Activated CD4-positive, alpha-beta T cell treated with anti-CD3 and anti-CD28 coated beads, Interleukin-2, amount 50 U/mL, for 4 hours (primary cell): ENCODE results near the gene PCOLCE2.

Experiments used
- DNase-seq, 2 experiments: peaks; one replicate each; pipeline ENCODE4 v3.0.0-alpha.2; 2020

PCOLCE2 gene, protein sequence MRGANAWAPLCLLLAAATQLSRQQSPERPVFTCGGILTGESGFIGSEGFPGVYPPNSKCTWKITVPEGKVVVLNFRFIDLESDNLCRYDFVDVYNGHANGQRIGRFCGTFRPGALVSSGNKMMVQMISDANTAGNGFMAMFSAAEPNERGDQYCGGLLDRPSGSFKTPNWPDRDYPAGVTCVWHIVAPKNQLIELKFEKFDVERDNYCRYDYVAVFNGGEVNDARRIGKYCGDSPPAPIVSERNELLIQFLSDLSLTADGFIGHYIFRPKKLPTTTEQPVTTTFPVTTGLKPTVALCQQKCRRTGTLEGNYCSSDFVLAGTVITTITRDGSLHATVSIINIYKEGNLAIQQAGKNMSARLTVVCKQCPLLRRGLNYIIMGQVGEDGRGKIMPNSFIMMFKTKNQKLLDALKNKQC

DNA sequence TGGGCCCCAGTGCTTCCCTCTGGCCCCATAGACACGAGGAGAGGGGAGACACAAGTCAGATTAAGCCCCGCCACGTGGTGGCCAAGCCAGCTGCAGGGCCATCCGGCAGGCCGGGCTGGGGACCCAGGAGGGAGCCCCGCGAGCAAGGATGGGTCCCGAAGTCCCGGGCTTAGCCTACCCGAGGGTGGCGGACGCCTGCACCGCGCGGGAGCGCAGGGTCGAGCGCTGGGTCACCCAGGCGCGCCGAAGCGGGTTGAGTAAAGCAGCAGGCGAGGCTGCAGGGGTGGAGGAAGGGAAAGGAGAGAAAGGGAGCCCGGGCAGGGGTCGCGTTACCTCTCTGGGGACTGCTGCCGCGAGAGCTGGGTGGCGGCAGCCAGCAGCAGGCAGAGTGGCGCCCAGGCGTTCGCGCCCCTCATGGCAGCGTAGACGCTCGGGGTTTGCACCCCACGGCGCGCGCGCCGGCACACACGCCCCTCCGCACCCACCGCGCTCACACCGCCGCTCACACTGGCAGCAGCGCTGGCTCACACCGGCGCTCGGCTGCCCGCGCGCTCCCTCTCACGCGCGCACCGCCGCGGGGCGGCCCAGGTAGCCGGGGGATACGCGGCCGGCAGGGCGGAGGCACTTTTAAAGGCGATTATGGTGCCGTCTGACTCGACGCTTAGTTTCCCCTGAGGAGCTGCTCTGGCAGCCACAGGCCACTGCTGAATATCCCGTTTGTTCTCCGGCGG is at the start of gene PCOLCE2:
TSS of gene PCOLCE2 (minus strand) at position 603 of the 731 bp plus-strand sequence. CDS start at position 416, 187 bp downstream.
- no peak for DNase-seq

DNA sequence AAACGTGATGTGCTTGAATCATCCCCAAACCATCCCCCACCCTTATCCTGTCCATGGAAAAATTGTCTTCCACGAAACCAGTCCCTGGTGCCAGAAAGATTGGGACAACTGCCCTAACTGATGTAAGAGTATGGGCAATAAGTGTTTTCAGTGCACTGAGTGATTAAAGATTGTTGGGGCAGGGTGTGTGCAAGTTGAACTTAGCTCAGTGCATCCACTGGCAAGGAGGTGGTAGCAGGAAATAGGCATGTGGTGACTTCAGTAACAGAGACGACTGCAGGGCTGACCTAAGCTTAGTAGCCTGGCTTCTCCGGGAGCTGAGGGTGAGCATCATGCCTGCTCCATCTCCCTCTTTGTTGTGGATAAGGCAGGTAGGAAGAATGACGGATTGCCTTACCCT is 47.1 kb upstream of the PCOLCE2 start:
- DNase-seq = no peak

DNA sequence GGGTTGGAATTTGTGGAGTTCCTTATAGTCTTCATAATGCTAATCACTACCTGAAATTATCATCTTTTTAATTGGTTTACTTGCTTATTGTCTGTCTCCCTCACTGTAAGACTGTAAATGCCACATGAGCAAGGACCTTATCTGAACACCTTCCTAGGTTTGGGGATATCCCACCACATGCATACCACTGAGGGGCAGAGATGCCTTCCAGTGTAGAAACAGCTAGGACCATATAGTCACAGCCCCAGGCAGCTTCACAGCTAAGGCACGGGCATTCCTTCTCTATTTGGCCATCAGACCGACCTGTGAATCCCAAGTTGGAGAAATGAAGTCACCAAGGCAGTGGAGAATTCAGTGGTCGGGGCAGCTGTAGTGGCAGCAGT is 46.0 kb upstream of the PCOLCE2 start:
- no peak for DNase-seq

DNA sequence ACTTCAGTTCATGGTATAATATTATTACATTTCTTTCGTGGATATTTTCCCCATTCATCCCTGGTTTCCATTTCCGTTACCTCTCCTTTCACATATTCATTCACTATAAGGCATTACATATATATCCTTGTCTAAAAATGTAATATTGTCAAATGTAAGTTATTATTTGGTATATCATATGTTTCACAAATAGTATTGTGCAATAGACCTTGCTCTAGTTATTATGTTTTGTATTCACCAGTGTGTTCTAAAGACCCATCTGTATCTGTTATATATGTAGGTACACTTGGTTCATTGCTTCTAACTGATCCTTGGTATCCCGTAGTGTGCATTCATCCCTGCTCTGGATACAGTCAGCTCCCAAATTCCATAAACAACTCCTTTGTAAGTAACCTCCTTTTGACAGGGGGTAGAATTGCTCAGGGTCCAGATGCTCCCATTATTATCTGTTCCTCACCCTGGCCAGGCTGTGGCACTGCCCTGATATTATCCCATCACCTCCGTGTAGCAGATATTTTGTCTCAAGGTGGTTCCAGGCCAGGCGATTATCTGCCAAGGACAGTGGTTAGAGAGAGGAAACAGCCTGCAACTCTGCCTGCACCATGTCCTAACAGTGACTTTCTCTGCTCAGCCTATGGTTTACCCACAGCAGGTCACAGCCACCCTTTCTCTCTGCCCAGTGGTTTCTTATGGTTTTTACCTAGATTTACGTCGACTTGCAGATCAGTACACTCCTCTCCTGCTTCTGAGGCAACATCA is 45.4 kb upstream of the PCOLCE2 start:
- no peak for DNase-seq

DNA sequence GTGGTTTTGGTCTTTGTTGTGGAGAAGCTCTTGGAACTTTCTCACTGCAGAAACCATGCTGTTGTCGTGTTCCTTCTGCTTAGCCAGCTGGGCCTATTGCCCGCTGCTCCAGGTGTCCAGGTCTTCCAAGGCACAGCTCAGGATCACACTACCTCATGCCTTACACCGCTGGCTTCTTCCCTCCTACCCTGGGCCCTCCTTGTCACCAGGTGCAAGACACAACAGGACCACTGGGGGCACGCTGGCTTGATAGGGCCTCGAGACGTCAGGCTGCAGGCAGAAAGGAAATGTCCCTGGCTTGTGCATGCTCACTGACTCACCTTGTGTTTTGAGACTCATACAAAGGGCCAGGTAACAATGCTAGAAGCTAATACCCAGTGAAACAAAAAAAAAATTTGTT is 42.3 kb upstream of the PCOLCE2 start:
- no peak for DNase-seq

DNA sequence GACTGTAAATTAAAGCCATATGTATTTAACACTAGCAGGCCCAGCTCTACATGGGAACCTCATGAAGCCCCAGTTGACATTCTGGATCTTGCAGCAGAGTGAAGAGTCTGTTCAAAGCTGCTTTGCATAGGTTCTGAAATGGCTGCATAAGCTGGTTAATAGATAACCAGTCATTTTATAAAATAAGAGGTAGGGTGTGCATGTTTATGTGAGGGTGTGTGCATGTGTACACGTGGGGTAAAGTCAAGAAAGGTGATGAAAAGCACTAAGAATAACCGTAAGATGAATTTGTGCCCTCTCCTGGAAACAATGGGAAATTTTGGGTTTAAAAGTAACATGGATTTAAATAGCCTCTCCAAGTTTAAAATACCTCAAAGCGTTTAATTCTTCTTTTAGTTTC is 41.6 kb upstream of the PCOLCE2 start:
- no peak for DNase-seq

DNA sequence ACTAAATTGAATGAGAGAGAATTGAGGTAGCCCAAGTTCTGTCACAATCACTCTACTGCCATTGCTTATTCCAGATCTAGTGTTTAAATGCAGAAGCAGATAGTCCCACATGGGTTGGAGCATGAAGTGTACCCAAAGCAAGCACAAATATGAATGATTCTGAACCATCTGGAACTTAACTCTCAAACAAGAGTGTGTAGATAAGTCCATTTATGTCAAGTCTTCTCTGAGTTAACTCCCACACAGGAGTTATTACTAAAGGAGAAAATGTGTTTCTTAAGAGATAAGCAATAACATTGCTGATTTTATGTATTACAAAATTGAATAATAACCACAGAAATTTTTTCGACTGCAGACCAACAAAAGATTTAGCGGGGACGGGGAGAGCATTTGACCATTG is 41.0 kb upstream of the PCOLCE2 start:
- no peak for DNase-seq

DNA sequence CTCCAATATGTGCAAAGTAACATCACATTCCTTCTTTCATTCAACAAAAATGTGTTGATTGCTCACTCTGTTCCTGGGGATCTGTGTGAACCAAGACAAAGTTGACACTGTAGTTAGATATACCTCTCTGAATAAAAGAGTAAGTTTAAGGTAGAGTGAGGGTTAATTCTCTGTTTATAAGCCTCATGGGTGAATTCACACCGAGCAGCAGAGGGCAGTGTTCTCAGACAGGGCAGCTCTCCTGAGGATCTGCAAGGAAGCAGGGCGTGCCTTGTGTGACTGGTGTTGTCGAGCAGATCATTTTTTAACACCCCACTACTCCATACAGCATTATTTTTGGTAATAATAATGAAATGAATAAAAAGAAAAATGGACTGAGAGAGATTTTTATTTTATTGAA is 40.2 kb upstream of the PCOLCE2 start:
- DNase-seq = peak; percentile 6 to 18

DNA sequence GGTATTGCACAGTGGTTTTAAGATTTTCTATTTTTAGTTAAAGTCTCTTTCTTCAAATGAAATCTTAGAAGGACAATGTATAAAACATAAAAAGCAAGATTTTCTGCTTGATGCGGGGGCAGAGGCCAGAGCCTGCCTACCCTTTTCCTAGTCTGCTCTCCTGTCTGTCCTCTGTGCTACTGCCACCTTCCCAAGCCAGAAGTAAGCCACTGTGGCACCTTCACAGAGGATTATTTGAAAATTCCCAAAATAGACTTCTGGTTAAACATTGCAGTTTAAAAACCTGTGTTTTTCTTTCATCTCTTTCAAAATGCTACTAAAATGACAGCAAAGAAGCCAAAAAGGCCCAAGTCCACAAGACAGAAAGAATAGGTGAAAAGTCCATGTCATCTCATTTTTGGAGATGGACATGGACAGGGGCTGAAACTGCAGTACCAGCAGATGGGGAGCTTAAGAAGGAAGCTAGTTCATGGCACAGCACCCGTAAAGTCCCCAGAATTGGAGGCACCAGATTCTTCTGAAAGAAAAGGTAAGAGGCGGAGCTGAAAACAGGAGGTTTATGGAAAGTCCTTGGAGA is 37.6 kb upstream of the PCOLCE2 start:
- DNase-seq = no peak

DNA sequence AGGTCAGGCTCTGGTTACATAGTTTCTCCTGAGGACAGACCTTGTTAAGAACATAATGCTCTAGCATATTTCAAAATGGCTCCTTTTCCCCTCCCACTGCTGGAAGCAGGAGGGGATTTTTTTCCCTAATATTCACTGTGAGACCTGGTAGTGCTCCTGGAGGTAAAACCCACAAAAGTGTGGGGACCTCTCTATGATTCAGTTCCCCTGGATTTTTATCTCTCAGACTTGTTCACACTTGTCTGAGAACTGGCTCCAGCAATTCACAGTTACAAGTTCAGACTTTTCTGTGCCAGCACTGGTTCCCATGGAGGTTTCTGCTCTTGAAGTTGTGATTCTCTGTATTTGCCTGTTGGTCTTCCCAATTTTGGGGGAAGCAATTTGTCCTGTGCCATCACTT is 36.3 kb upstream of the PCOLCE2 start:
- DNase-seq = no peak

DNA sequence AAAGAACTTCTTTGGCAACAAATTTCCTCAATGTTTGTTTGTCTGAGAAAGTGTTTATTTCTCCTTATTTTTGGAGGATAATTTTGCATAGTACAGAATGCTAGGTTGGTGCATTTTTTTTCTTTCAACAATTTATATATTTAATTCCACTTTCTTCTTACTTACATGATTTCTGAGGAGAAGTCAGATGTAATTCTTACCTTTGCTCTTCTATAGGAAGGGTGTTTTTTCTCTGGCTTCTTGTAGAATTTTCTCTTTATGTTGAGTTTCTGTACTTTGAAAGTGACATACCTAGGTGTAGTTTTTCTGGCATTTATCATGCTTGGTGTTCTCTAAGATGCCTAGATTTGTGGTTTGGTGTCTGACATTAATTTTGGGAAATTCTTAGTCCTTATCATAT is 34.8 kb upstream of the PCOLCE2 start:
- no peak for DNase-seq

DNA sequence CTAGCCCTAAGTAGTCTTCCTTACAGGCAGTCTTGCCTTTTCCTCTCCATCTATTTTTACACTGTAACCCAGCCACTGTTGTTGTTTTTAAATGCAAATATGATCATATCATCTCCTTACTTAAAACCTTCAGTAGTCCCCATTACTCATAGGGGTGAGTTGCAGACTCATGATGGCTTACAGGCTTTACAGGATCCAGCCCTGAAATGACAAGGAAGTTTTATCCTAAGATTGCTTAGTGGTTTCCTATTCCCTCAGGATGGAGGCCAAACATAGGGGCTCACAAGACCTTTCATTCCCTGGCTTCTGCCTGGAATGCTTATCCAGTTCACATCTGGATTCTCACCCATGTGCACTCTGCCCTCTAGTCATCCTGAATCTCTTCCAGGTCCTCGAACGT is 27.7 kb upstream of the PCOLCE2 start:
- DNase-seq = no peak

DNA sequence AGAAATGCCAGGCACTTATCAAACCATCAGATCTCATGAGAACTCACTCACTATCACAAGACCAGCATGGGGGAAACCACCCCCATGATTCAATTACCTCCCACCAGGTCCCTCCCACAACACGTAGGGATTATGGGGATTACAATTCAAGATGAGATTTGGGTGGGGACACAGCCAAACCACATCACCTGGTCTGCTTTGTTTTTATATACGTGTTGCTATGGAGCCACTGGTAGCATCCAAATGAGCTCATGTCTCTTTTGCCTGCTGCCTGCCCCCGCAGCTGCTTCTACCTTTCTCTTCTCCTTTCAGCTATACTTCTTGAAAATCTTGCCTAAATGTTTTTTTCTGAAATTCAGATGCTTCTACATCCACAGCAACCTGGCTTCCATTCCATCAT is 26.8 kb upstream of the PCOLCE2 start:
- DNase-seq = no peak

DNA sequence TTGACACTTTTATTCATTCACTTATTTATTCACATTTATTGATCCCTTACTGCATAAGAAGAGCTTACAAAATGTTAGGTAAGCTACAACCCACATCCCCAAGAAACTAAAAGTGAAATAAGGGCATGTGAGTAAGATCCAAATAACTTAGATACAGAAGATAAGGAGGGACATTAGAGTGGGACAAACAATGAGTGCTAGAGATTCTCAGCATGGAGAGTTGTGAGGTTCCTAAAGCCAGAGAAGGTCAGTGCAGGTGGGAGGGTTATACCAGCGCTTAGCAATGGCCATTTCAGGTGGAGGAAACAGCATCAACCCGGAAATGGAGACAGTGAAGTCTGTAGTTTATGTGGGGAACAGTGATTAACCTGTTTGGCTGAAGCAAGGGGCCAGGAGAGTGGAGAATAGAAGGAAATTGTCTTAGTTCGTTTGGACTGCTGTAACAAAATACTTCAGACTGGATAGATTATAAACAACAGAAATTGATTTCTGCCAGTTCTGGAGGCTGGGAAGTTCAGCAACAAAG is 25.5 kb upstream of the PCOLCE2 start:
- no peak for DNase-seq

DNA sequence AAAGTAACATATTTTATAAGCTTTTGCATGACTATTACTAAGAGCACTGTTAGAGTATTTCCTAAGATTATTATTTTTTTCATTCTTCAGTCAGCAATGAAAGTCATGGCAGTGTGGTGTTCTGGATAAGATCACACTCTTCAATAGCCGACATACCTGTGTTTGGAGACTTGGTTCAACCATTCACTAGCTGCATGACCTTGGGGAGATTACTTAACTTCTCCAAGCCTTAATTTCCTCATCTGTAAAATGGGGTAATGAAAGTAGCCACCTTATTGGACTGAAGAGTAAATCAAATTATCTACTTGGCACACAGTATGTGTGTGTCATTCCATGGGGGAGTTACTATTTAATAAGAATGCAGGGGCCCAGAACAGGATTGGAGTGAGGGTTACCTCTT is 24.5 kb upstream of the PCOLCE2 start:
- no peak for DNase-seq

DNA sequence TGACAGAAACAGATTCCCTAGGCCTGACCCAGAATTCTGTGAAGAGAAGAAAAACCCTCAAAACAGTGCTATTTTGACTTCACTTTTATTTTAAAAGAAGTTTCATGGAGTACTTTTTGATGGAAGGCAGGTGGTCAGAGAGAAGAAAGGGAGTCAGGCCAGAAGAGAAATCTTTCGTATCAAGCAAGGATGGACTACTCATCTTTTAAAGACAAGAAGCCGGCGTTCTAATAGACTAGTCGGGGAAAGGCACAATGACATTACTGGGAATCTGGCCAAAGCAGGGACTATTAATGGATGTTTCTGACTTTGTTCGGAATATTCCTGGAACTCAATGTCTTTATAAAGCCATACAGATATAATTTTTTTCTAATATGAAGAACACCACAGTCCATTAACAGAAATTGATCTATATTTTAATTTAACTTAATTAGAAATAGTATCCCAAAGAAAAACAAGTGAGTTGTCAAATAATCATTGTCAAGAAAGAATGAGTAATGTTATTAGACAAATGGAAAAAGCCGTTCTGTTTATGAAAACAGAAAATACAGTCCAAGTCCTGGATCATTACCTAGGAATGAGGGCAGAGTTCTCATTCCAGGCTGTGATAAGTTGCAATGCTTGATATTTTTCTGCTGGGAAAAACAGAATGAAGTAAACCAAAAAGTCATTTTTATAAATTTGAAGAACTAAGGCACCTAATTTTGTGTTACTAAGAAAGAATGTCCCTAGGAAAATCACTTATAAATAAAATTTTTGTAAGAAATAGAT is 23.7 kb upstream of the PCOLCE2 start:
- no peak for DNase-seq

DNA sequence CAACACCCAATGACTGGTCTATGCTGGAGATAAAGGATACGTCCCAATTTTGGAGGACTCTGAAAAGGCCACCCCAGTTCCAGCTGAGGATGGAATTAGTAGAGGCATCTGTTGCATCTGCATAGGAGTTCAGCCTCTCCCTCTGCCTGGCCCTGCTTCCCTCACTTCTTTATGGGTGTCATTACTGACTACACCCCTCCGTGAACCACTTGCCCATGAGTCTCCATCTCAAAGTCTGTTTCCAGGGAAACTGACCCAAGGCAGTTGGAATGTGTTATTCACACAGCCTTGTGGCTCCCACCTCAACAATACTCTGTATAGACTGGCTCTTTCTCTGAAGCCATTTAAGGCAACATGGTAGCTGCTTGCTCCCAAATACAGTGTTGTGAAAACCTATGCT is 21.4 kb upstream of the PCOLCE2 start:
- no peak for DNase-seq

DNA sequence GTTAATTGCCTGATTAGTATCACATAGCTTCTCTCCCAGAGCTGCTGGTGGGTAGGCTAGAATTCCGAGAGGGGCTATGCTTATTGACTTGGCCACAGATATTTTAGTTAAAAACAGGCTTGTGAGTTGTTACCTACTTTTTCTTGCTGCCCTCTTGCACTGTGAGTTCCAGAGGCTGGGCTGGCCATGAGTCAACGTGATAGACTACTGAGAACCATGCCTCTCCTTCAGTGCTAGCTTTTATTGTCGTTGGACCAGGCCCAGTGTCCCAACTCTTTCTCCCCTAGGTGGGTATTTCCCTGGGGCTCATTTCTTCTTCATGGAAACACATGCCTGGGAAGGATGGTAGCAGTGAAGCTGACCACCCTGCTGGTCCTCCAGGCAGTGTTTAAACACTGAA is 20.4 kb upstream of the PCOLCE2 start:
- DNase-seq = no peak

DNA sequence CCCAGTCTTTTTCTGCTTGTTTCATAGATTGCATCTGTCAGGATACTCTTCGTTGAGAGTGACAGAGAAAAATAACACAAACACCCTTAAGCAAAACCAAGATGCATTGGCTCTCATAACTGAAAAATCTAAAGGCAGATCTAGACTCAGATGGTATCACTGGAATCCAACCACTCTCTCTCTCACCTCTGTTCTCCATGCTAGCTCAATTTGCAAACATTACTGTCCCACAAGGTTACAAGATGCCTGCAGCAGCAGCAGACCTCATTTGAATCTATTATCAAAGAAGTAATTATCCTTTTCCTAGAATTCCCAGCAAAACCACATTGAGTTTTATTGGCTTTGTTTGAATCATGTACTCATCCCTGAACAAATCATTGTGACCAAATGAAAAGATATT is 19.1 kb upstream of the PCOLCE2 start:
- DNase-seq = no peak

DNA sequence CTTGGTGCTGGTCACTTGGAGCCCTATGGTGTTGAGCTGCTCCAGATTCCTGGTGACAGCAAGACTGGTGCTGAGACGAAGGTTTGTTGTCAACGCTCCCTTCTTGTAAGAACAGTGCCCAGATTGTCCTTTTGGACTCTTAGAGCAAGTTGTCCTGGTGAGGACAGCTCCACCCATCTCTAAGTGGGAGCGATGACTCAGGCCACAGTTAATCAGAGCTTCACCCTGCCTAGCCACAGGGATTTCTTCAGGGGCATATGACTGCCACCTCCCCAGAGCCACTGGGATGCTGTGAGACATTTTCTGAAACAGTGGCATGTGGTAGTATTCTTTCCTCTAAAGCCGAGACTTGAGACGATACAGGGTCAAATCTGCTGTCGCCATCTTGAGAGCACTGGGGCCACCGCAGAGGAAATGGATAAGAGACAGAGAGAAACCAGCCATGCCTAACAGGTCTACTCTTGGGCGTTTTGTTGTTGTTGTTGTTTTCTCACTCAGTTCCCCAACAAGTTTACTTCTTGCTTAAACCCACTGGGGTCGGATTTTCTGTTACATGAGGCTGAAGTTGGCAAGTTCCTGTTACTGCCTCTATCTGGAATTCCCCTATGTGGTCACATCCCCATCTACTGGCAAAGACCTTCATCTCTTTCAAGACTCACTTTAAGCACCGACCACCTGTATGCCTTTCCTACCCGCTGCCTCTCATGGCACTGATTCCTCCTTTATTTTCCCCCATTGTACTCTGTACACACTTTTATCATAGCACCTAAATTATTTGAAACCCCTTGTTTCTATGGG is 16.0 kb upstream of the PCOLCE2 start:
- no peak for DNase-seq

DNA sequence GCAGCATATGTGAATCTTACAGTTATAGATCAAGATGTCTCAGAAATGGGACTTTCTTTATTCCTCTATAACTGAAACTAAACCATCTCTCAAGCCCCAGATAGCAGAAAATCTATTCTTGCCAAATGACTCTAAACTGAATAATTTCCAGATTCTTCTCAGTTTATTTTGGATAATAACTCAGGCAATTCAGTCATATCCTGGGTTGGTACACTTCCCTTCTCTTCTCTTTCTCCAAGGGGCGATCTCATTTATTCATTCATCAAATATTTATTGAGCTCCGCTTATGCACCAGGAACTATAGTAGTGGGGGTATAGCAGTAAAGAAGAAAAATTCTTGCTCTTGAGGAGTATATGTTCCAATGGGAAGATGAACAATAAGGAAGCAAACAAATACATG is 13.5 kb upstream of the PCOLCE2 start:
- no peak for DNase-seq
